CD4-positive, alpha-beta T cell treated with Interleukin-15 for 1 hour (primary cell): ENCODE measurements around the gene PELI1.
"Not testable (repeated sequence)": the region's sequence is repeated elsewhere in the genome, so short reads cannot be mapped to it uniquely, and the experiment has no call there.

Experiments used
- DNase-seq: peaks from one replicate; pipeline ENCODE4 v3.0.0-alpha.2; 2020

The PELI1 gene

GRCh38 chr2:64081046-64081445, 63.2 kb downstream of the PELI1 start:
- DNase-seq = no peak

- no peak for DNase-seq
Observed at GRCh38 chr2:64080179-64080578, 64.0 kb downstream of the PELI1 start.

- DNase-seq = not testable (repeated sequence)
Observed at GRCh38 chr2:64079688-64080087, 64.5 kb downstream of the PELI1 start.

- not testable (repeated sequence) for DNase-seq
Observed at GRCh38 chr2:64076828-64077227, 67.4 kb downstream of the PELI1 start.

- not testable (repeated sequence) for DNase-seq
Observed at GRCh38 chr2:64074616-64075015, 69.6 kb downstream of the PELI1 start.

GRCh38 chr2:64067326-64067725, 76.9 kb downstream of the PELI1 start:
- no peak for DNase-seq

- DNase-seq = no peak
Observed at GRCh38 chr2:64065516-64065915, 78.7 kb downstream of the PELI1 start.

GRCh38 chr2:64063924-64064331, 80.3 kb downstream of the PELI1 start:
- no peak for DNase-seq

- no peak for DNase-seq
Observed at GRCh38 chr2:64063454-64063853, 80.8 kb downstream of the PELI1 start.

- DNase-seq = no peak
Observed at GRCh38 chr2:64062840-64063239, 81.4 kb downstream of the PELI1 start.

GRCh38 chr2:64059270-64059669, 85.0 kb downstream of the PELI1 start:
- DNase-seq = no peak

- no peak for DNase-seq
Observed at GRCh38 chr2:64056021-64056420, 88.2 kb downstream of the PELI1 start.

GRCh38 chr2:64054161-64054915, 89.9 kb downstream of the PELI1 start:
- no peak for DNase-seq

- no peak for DNase-seq
Observed at GRCh38 chr2:64052463-64053241, 91.6 kb downstream of the PELI1 start.

GRCh38 chr2:64049633-64050220, 94.5 kb downstream of the PELI1 start:
- DNase-seq = peak; percentile 75

GRCh38 chr2:64045938-64046337, 98.3 kb downstream of the PELI1 start:
- no peak for DNase-seq
